Measurements from ENCODE around the gene ITLN1.
"Not testable (repeated sequence)": the region's sequence is repeated elsewhere in the genome, so short reads cannot be mapped to it uniquely, and the experiment has no call there.

The ITLN1 gene

DNA sequence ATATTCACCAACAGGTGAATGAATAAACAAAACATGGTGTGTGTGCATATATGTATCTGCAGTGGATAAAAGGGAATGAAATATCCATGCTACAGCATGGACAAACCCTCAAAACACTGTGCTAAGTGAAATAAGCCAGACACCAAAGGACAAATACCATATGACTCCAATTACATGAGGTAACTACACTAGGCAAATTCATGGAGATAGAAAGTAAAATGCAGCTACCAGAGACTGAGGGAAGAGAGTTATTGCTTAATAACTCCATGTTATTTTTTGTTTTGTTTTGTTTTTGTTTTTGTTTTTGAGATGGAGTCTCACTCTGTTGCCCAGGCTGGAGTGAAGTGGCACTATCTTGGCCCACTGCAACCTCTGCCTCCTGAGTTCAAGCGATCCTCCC, 2.4 kb downstream of the ITLN1 start:
- no peak for DNase-seq

DNA sequence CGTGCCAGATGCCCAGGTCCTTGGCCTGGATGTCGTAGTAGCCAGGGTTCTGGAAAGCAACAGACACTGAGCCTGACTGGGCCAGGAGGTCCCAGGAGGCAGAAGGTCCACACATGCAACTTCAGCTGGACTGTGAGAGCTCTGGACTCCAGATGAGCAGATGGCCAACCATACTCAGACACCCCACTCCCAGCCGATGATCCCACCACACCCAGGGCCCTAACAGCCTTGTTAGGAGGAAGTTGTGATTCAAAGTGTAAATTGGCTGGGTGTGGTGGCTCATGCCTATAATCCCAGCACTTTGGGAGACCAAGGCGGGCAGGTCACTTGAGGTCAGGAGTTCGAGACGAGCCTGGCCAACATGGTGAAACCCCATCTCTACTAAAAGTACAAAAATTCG, 3.7 kb downstream of the ITLN1 start:
- DNase-seq = not testable (repeated sequence)

DNA sequence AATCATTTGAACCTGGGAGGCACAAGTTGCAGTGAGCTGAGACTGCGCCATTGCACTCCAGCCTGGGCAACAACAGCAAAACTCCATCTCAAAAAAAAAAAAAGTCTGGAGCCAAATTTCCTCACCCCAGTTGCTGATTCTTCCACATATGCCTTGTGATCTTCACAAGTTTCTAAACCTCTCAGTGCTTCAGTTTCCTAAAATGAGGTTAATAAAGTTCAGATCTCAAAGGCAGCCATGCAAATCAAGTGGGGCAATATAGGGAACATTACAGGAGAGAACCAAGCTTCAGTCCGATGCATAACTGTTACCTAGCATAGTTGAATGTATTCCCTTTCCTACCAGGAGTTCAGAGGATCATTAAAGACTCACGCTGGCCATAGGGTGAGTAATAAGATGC, 4.8 kb downstream of the ITLN1 start:
- no peak for DNase-seq

DNA sequence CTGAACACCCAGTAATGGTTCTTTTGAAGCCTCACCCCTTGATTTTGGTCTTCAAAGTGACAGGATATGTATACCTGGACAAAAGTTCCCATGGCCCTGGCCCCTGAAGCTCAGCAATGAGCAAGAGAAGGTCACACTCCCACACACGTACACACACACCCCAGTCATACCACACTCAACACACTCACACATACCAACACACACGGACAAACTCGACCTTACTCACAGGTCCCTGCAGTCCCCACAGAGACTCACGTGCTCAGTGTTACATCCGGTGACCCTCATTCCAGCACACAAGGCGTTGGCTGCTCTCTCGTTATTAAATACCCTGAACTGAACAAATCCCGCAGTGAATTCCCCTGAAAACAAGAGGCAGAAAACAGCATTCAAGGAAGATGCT, 5.9 kb downstream of the ITLN1 start:
- no peak for DNase-seq

DNA sequence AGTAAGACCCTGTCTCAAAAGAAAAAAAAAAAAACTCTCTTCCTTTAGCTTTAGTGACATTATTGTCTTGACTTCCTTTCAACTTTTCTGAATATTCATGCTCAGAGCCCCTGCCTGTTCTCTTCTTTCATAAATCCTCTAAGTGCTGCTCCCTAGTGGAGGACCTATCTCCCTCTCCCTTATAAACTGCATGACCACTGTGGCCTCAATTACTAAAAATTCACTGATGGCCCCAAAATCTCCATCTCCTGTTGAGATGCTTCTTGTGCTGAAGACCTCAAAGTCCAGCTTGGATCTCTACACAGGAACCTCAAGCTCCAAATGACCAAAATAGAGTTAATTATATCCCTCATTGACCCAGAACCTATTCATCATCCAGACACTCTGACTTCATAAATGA, 7.8 kb downstream of the ITLN1 start:
- DNase-seq = peak; percentile 16

DNA sequence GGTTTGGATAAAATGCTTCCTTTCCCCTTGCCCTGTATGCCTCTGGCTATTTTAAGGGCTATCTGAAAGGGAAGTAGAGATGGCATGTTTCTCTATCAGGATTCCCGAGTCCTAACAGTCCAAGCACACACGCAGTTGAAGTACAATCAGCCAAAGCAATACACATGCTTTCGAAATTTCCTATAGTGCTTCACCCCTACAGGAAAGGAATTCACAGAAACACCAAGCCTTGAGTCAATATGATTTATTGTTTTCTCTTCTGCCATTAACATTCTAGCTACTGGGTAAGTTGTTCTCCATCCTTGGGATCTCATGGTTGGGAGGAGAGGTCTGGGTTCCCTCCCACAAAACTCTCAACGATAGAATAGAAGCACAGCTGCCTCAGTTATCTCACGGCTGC, 8.7 kb downstream of the ITLN1 start:
- DNase-seq = no peak

DNA sequence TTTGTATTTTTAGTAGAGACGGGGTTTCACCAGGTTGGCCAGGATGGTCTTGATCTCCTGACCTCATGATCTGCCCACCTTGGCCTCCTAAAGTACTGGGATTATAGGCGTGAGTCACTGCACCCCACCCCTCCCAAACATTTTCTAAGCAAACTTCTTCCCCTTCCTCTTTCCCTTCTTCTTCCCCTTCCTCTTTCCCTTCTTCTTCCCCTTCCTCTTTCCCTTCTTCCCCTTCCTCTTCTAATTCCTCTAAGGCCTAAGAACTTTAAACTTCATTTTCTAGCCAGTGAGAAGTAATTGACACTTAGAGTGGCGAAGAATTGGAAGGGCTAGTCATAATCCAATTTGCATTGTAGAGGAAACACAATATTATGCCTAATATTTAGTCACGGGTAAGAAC, 9.4 kb downstream of the ITLN1 start:
- not testable (repeated sequence) for DNase-seq

DNA sequence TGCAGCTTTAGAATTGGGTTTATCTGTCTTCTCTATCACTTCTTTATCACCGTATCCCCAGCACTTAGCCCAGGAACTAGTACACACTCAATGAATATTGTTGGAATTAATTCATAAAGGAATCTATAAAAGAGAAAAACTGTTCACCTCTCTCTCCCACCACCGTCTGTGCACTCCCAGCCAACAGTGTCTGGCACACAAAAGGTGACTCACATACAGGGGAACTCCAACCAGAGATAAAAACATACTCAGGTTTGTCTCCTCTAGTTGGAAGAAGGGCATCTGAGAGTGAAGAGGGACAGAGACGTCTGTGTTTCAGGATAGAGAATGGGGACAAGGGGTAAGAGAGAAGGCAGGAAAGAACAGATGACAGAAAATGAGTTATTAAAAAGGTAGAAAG, 10.0 kb downstream of the ITLN1 start:
- no peak for DNase-seq

DNA sequence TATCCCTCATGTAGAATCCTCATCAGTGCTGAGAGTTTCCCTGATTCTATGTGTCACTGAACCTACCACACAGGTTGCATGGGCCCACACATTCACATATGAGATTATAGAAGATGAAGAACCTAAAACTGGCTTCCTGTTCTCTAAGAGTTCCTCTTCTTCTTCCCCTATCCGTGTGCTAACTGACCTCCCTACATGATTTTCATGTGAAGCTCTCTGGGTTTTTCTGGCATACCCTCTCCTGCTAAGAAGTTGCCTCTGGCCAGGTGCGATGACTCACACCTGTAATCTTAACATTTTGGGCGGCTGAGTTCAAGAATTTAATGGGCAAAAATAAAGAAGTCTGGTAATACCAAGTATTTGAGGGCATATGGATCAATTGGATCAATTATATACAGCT, 16.8 kb downstream of the ITLN1 start:
- peak; percentile 20 for DNase-seq

DNA sequence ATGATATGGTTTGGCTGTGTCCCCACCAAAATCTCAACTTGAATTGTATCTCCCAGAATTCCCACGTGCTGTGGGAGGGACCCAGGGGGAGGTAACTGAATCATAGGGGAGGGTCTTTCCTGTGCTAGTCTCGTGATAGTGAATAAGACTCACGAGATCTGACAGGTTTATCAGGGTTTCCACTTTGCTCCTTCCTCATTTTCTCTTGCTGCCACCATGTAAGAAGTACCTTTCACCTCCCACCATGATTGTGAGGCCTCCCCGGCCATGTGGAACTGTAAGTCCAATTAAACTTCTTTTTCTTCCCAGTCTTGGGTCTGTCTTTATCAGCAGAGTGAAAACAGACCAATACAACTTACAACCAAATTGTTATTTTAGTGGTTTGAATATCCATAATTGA, 17.3 kb downstream of the ITLN1 start:
- not testable (repeated sequence) for DNase-seq

DNA sequence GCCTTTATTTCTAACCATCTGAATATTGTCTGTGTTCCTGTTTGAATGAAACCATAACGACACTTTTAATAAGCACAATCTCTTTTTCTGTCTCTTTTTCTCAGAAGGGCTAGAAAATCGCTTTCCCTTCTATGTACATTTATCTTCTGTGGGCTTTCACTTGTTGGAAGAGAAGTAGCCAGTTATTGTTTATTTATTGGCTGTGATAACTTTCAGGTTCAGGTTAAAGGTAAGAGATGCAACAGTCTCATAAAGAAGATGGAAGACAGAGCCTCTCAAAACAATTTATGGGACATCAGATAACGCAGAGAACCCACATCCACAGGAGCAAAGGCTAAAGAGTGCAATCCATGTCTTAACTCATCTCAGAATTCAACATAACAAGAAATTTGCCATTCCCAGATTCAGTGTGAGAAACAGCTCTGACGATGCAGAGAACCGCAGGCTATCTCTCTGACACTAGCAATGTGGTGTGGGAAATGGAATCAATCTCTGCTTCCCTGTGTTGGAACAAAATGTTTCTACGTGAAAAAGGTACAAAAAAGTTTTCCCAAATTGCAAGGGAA, 18.2 kb downstream of the ITLN1 start:
- no peak for DNase-seq

DNA sequence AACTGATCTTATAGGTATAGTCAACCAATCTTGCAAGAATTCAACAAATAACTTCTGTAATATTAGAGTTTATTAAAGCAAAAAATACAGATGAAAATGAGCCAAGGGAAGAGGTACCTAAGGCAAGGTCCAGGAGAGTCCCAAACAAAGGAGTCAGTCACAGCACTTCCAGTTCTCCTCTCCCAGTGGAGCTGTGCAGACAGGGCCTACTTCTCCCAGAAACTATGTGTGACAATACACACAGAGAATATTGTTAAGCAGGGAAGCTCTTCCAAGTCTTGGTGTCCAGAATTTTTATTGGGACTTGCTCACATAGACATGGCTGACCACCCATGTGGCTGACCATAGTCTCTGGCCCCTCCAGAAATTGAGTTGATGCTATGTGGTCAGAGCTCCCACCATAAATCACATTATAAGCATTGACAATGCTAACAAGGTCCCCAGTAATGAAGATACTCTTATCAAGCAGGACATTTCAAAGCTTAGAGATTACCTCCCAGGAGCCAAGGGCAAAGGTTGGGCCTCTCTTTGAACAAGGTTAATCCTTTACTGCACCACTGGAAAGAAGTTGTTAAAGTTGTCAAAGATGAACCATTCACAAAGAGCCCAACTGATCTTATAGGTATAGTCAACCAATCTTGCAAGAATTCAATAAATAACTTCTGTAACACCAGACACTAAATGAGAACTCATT, 18.8 kb downstream of the ITLN1 start:
- DNase-seq = no peak

DNA sequence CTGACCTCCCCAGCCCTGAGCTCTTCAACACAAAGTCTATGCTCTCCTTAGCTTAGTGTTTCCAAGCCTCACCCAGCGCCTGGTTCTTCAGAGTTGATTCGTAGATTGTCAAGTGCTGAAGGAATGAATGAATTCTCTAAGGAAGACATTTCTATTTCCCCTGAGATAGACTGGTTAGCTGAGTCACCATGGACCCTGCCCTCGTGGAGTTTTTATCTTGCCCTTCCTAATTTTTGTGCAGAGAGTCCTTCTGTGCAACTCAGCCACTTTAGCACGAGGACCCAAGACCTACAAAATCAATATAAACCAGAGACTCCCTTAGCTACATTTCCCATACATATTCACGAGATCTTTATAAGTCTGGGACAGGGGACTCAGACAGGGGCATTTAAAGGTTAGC, 19.6 kb downstream of the ITLN1 start:
- DNase-seq = no peak

DNA sequence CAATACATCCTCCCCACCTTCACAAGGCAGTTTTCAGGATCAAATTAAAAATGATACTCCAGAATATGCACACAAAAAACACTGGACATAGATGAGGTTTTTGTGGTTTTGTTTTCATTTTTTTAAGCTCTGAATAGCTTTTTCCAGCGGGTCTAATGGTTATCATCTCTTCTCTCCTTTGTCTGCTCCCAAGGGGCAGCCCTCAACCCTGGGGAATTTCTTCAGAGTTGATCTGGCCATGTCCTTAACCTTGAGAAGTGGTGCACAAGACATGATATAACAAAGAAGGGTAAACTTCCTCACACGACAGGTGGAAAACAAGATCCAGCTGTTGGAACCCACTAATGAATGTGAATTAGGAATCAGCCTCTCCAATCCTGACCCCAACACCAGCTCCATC, 20.8 kb downstream of the ITLN1 start:
- DNase-seq = no peak

DNA sequence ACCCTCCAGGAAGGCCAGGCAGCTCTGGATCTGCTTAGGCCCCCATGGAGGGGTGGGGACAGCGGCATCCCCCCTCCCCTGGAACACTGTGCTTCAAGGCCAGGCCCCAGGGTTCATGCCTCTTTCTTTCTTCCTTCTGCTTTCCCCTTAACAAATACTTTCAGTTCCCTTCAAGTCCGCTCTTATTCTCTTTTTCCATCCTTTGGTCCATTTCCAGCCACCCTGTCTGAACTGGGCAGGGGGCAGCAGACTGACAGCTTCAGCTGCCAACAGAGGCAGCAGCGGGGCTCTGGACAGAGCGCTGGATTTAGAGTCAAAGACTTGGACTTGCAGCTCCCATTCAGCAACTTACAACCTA, 21.2 kb downstream of the ITLN1 start:
- DNase-seq = no peak

DNA sequence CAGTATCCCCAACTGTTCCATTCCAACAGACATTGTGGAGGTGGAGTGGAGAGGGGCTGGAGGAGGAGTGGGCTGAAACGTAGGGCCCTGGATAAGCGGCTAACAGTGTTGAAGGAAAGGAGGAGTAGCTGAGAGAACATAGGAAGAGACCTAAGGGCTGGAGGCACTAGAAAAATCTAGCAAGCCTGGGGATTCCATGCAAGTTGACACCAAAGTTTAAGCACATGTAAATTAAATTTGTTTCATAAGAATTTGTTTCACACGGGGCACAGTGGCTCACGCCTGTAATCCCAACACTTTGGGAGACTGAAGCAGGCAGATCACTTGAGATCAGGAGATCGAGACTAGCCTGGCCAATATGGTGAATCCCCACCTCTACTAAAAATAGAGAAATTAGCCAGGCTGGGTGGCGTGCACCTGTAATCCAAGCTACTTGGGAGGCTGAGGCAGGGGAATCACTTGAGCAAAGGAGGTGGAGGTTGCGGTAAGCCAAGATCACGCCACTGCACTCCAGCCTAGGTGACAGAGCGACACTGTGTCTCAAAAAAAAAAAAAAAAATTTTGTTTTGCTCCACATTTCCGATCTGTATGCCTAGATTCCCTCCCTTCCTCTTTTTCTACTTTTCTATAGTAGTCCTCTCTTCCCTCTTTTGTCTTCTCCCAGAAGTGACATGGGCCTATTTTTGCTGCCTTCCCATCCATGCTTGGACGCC, 21.8 kb downstream of the ITLN1 start:
- no peak for DNase-seq

DNA sequence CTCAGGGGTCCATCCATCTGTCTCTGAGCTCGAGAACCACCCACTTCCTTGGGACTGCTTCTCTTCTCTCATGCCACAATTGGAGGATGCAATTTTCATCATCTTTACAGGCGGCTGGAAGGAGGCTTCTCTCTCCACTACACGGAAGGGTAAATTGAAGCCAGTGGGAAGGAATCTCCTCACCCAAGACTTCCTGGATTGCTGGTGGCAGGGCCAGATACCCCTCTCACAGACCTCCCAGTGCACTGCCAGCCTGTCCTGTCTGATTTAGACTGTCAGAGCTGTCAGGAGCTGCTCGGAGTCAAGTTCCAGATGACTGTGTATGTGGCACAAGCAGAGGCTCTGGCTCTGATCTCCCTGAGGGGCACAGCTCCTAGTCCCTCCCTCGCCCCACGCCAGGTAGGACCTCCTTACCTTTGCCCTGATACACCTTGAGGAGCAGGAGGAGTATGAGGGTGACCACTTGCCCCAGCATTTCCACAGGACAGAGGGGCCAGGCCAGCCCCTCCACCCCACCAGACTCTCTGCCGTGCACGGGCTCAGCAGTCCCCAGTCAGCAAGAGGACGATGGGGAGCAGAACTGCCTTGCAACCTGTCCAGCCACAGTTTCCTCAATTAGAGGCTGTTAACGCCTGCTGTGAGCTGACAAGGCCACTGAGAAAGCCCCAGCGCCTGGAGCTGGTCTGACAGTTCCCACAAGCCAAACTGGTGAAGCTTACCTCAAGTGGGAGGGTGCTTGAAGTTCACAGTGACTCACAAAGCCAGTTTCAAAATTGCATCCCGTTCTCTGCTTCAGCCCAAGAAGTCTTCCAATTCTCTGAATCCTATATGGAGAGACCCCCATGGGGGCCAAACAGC, 22.5 kb downstream of the ITLN1 start, which contains the start of gene CD244:
Gene CD244 (minus strand): TSS at position 685 of the 858 bp plus-strand sequence. CDS start 210 bp downstream, at position 475.
- DNase-seq = peak; percentile 95

DNA sequence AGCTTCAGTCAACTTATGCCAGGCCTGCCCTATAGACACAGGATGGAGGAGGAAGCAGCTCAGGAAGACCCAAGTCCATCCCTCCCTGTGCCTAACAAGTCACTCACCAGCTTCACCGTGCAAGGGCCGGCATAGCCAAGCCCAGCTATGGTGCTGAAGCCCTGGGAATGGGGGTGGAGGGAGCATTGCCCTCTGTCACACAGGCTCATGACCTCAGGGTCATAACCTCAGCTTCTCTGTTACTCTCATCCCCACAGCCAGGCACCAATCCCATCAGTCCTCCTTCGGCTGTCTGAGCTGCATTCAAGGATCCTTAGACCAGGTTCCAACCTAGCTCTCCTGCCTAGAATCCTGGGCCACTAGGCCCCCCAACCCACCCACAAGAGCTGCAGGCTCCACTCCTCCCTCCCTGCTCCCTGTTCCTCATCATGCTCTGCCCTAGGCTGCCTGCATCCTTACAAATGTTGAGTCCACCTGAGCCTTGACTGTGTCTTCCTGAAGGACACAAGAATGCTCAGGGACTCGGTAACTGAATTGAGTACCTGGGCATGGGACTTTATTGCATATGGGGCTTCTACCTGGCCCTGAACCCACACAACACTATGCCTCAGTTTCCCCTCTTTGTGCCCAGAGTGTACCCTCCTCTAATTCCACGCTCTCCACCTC, 24.0 kb downstream of the ITLN1 start:
- no peak for DNase-seq

DNA sequence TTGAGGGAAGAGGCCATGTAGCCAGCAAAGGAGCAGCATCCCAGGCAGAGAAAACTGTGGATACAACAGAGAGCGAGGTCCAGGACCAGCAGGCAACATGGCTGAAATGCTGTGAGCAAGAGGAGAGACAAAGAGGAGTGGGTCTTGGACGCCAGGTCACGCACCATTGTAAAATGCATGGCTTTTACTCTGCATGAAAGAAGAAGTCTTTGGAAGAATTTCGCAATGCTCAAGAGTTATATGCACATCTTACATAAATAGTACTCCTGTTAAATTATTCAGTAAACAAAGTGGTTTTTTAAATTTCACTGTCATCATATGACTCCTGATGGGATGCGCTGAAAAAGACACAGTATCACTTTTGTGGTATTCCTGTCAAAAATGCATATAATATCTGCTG, 25.8 kb downstream of the ITLN1 start:
- no peak for DNase-seq

DNA sequence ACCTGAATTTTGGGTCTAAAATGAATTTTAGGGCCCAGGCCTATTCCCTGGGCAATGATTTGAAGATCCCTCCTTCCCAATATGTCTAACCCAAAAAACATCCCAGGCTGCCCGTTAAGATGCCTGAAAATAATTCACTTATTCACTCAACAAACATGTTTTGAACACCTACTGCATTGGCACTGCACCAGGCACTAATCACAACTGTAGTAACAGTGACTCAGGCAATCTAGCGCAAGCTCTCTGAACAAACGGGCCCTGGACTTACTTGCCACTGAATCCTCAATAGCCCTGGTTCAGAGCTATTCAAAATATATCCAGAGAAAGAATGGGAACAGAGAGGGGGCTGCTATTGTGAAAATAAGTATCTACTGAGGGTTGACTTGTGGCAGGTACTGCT, 26.5 kb downstream of the ITLN1 start:
- no peak for DNase-seq

DNA sequence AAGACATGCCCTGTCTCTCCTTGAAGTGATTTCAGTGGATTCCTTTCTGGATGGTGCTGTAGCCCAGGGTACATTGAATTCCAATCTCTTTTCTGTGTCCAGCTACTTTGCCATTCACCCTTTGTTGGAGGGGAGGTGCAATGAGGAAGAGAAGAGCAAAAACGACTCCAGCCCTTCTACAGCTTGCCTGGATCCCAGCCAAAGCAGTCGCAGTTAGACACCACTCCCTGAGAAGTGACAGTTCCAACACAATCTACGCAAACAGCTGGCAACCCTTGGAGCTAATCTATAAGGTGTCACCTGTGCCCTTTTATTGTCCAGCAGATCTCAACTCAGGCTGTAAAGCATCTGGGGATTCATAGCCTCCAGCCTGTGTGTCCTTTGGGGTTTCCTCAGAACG, 26.9 kb downstream of the ITLN1 start:
- DNase-seq = no peak

DNA sequence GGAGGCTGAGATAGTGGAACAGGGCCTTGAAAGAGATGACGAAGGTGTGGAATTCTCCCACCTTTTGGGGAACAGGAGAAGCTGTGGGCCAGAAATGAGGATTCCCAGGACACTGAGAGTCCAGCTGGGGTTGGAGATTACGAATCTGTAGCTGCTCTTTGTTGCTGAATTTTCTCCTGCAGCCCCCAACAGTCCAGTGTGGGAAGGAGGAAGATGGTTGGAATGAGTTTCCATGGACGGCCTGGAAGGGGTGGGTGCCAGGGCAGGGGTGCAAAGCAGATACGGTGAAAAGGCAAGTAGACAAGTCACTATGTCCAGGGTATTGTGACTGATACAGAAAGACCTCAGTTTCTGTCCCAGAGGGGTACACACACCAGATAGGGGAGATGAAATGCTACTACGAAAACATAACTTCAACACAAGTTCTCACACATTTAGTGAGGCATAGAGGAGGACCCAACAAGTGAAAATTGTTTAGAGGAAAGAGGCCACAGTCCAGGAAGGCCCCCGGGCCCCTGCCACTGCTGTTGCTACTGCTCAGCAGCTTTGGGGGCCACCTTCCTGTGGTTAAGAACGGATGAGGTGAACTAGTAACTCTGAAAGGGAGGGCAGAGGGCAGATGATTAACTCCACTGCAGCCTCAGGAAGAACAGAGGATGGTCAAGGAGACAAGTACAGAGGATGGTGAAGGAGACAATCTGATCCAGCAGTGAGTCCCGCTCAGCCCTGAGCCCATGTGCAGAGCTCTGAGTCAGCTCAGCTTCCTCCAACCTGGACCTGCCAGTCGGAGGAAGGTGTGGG, 29.6 kb downstream of the ITLN1 start:
- DNase-seq = peak; percentile 47

All from GDM1 (cell line).